ENCODE measurements around the gene SLC29A2.

- TF ChIP-seq, protein P1, sequence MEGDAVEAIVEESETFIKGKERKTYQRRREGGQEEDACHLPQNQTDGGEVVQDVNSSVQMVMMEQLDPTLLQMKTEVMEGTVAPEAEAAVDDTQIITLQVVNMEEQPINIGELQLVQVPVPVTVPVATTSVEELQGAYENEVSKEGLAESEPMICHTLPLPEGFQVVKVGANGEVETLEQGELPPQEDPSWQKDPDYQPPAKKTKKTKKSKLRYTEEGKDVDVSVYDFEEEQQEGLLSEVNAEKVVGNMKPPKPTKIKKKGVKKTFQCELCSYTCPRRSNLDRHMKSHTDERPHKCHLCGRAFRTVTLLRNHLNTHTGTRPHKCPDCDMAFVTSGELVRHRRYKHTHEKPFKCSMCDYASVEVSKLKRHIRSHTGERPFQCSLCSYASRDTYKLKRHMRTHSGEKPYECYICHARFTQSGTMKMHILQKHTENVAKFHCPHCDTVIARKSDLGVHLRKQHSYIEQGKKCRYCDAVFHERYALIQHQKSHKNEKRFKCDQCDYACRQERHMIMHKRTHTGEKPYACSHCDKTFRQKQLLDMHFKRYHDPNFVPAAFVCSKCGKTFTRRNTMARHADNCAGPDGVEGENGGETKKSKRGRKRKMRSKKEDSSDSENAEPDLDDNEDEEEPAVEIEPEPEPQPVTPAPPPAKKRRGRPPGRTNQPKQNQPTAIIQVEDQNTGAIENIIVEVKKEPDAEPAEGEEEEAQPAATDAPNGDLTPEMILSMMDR (IDR thresholded peaks at IDR 0.05): no peak
- TF ChIP-seq TAF1 (IDR thresholded peaks at IDR 0.05; ENCODE audit: borderline replicate concordance, low read depth, low read length) (no peak), RCOR1 (IDR thresholded peaks at IDR 0.05; ENCODE audit: low read length) (no peak), POLR2AphosphoS5 (IDR thresholded peaks at IDR 0.05; ENCODE audit: low read depth, low read length) (no peak), MXI1 (IDR thresholded peaks at IDR 0.05; ENCODE audit: low read depth, low read length) (no peak)
These were observed 56.7 kb downstream of the SLC29A2 start for GRCh38 chr11:66314561-66315497.

Measured in SK-N-SH (cell line).